H1 (cell line): ENCODE measurements around the gene FBLN2. TPM values are rescaled to one million over a fixed set of nuclear protein-coding genes. Genes with fewer than 3 reads are reported as not detected.

ENCODE experiments used
- CTCF ChIA-PET: fragments of 300-600 bp; sonication (Branson Sonifier 250); formaldehyde crosslinking; loops from one replicate; lab custom pipeline; 2021; ENCODE audit not compliant: partially characterized antibody; lab: Charles Lee
- POLR2A ChIA-PET: fragments of 300-600 bp; sonication (Branson Sonifier 250); formaldehyde crosslinking; loops from one replicate; lab custom pipeline; 2021; ENCODE audit warnings: inconsistent platforms; ENCODE audit not compliant: partially characterized antibody; lab: Charles Lee
- DNase-seq, 2 experiments: peaks; one replicate each; pipeline versions ENCODE4 v3.0.0 to v3.0.0-alpha.2; 2010 to 2022; ENCODE audit warnings: low spot score in 2 of 2, low read depth in 1 of 2, mixed read lengths in 1 of 2
- FAIRE-seq: peaks from 2 replicates; lab custom pipeline; 2011; peaks lifted over from hg19 to GRCh38; lab: Jason Lieb, UNC
- H2AFZ ChIP-seq: 2 replicates; pipeline ENCODE4 v1.8.1; 2012; ENCODE audit warnings: low read length, inconsistent platforms
- H2AK5ac ChIP-seq: 2 replicates; pipeline ENCODE4 v1.6.1; 2013; ENCODE audit warnings: low read depth, low read length
- H2BK120ac ChIP-seq: replicated peaks from 2 replicates; pipeline ENCODE3; 2013; ENCODE audit warnings: low read depth, low read length, inconsistent platforms
- H2BK12ac ChIP-seq: 2 replicates; pipeline ENCODE4 v1.6.1; 2013; ENCODE audit warnings: low read depth, low read length
- H2BK15ac ChIP-seq: 2 replicates; pipeline ENCODE4 v1.6.1; 2013; ENCODE audit warnings: low read length
- H2BK20ac ChIP-seq: 2 replicates; pipeline ENCODE4 v1.6.1; 2013; ENCODE audit warnings: low read length
- H2BK5ac ChIP-seq: 2 replicates; pipeline ENCODE4 v1.6.1; 2013; ENCODE audit warnings: low read depth, low read length
- H3K14ac ChIP-seq: 2 replicates; pipeline ENCODE4 v1.6.1; 2013; ENCODE audit warnings: inconsistent platforms; ENCODE audit not compliant: insufficient read length
- H3K18ac ChIP-seq: 2 replicates; pipeline ENCODE4 v1.6.1; 2013; ENCODE audit warnings: low read length; ENCODE audit errors: extremely low read depth
- H3K23ac ChIP-seq: 2 replicates; pipeline ENCODE4 v1.6.1; 2013; ENCODE audit warnings: inconsistent platforms; ENCODE audit not compliant: insufficient read length
- H3K23me2 ChIP-seq: 2 replicates; pipeline ENCODE4 v1.6.1; 2013; ENCODE audit warnings: low read depth, low read length
- H3K27ac ChIP-seq: 2 replicates; pipeline ENCODE4 v1.6.1; 2011; ENCODE audit warnings: low read depth, low read length, inconsistent platforms
- H3K27me3 ChIP-seq, 4 experiments: replicated peaks in 1 of 4; 1 replicate in 1 of 4; 2 replicates in 3 of 4; pipeline versions ENCODE4 v1.6.1 to v1.8.1; 2011 to 2013; ENCODE audit warnings: low read length in 3 of 4, mild to moderate bottlenecking in 3 of 4, inconsistent platforms in 2 of 4, mixed read lengths in 2 of 4, moderate library complexity in 1 of 4; ENCODE audit not compliant: control insufficient read depth in 3 of 4, insufficient read depth in 3 of 4; ENCODE audit errors: extremely low read depth in 1 of 4
- H3K36me3 ChIP-seq, 4 experiments: 2 replicates each; pipeline versions ENCODE4 v1.6.1 to v1.8.1; 2011 to 2013; ENCODE audit warnings: mild to moderate bottlenecking in 4 of 4, low read length in 3 of 4, moderate library complexity in 2 of 4, control low read depth in 1 of 4, inconsistent platforms in 1 of 4; ENCODE audit not compliant: insufficient read depth in 4 of 4, control insufficient read depth in 2 of 4
- H3K4ac ChIP-seq: replicated peaks from 2 replicates; pipeline ENCODE3; 2013; ENCODE audit warnings: low read length, low read depth, mixed read lengths, inconsistent platforms; ENCODE audit not compliant: insufficient read length
- H3K4me1 ChIP-seq, 4 experiments: replicated peaks in 1 of 4; 1 replicate in 1 of 4; 2 replicates in 3 of 4; pipeline versions ENCODE4 v1.6.1 to v1.8.1; 2011 to 2013; ENCODE audit warnings: low read length in 3 of 4, inconsistent platforms in 2 of 4, mixed read lengths in 1 of 4; ENCODE audit not compliant: insufficient read depth in 4 of 4, control insufficient read depth in 3 of 4
- H3K4me2 ChIP-seq, 2 experiments: 2 replicates each; pipeline versions ENCODE4 v1.6.1 to v1.8.1; 2011 to 2013; ENCODE audit warnings: low read depth in 2 of 2, low read length in 2 of 2, control low read depth in 1 of 2, inconsistent platforms in 1 of 2, mild to moderate bottlenecking in 1 of 2; ENCODE audit not compliant: insufficient read depth in 1 of 2
- H3K4me3 ChIP-seq, 4 experiments: fragments of 200-600, 300-600 bp in 1 of 4; sonication (generic), shearing (Covaris generic), sonication (Bioruptor Twin) in 1 of 4; 2 replicates each; pipeline versions ENCODE4 v1.5.1 to v1.8.1; 2011 to 2016; ENCODE audit warnings: low read length in 4 of 4, low read depth in 3 of 4, control low read depth in 2 of 4, inconsistent platforms in 2 of 4, mild to moderate bottlenecking in 2 of 4, mixed read lengths in 1 of 4, moderate library complexity in 1 of 4; ENCODE audit not compliant: insufficient read depth in 2 of 4; ENCODE audit errors: extremely low read depth in 1 of 4
- H3K56ac ChIP-seq: replicated peaks from 2 replicates; pipeline ENCODE3; 2013; ENCODE audit warnings: low read depth, mild to moderate bottlenecking, mixed read lengths, low read length, inconsistent platforms; ENCODE audit not compliant: insufficient read length
- H3K79me1 ChIP-seq: 2 replicates; pipeline ENCODE4 v1.6.1; 2013; ENCODE audit warnings: low read depth, low read length, control low read depth
- H3K79me2 ChIP-seq, 2 experiments: 2 replicates each; pipeline versions ENCODE4 v1.6.1 to v1.8.1; 2012 to 2013; ENCODE audit warnings: low read length in 2 of 2, mild to moderate bottlenecking in 2 of 2, inconsistent platforms in 1 of 2; ENCODE audit not compliant: insufficient read depth in 2 of 2, control insufficient read depth in 1 of 2
- H3K9ac ChIP-seq, 4 experiments: replicated peaks in 1 of 4; 1 replicate in 1 of 4; 2 replicates in 3 of 4; pipeline versions ENCODE4 v1.6.1 to v1.8.1; 2011 to 2013; ENCODE audit warnings: low read depth in 3 of 4, low read length in 3 of 4, control low read depth in 2 of 4, mild to moderate bottlenecking in 2 of 4, moderate library complexity in 2 of 4, inconsistent platforms in 1 of 4; ENCODE audit errors: extremely low read depth in 1 of 4
- H3K9me3 ChIP-seq, 2 experiments: 2 replicates each; pipeline versions ENCODE4 v1.6.1 to v1.8.1; 2012 to 2013; ENCODE audit warnings: mild to moderate bottlenecking in 2 of 2, moderate library complexity in 2 of 2, control low read depth in 1 of 2, inconsistent platforms in 1 of 2, low read depth in 1 of 2, low read length in 1 of 2, mixed read lengths in 1 of 2; ENCODE audit not compliant: insufficient read depth in 2 of 2
- H4K20me1 ChIP-seq, 2 experiments: replicated peaks in 1 of 2; 2 replicates each; pipeline versions ENCODE3 to v1.8.1; 2011 to 2013; ENCODE audit warnings: inconsistent platforms in 2 of 2, low read length in 2 of 2, mild to moderate bottlenecking in 1 of 2; ENCODE audit not compliant: insufficient read depth in 2 of 2, control insufficient read depth in 1 of 2
- H4K5ac ChIP-seq: 2 replicates; pipeline ENCODE4 v1.6.1; 2013; ENCODE audit warnings: low read length, low read depth, mixed read lengths, inconsistent platforms; ENCODE audit not compliant: insufficient read length
- H4K8ac ChIP-seq: 2 replicates; pipeline ENCODE4 v1.8.0; 2013; ENCODE audit warnings: mild to moderate bottlenecking, moderate library complexity, low read length, inconsistent platforms; ENCODE audit not compliant: insufficient read depth; ENCODE audit errors: extremely low read depth
- H4K91ac ChIP-seq: replicated peaks from 2 replicates; pipeline ENCODE3; 2013; ENCODE audit warnings: low read length, mixed read lengths, inconsistent platforms; ENCODE audit not compliant: insufficient read length
- ATF2 ChIP-seq: IDR thresholded peaks from 2 replicates; pipeline ENCODE4 v1.6.1; 2012; ENCODE audit warnings: low read length, inconsistent platforms
- CTCF ChIP-seq, 3 experiments: IDR thresholded peaks; 1 replicate in 2 of 3; 2 replicates in 1 of 3; pipeline versions ENCODE4 v1.5.1 to v1.6.1; 2011; ENCODE audit warnings: low read length in 3 of 3, mild to moderate bottlenecking in 3 of 3, inconsistent platforms in 2 of 3, low read depth in 1 of 3, moderate library complexity in 1 of 3; ENCODE audit not compliant: insufficient read depth in 1 of 3; ENCODE audit errors: control extremely low read depth in 1 of 3
- E2F6 ChIP-seq: IDR thresholded peaks from 2 replicates; pipeline ENCODE4 v1.6.1; 2012; ENCODE audit warnings: inconsistent platforms
- GTF2F1 ChIP-seq: IDR thresholded peaks from 2 replicates; pipeline ENCODE4 v1.6.1; 2012; ENCODE audit warnings: low read depth, low read length, improper control_type of control experiment, borderline replicate concordance
- RBBP5 ChIP-seq: IDR thresholded peaks from 2 replicates; pipeline ENCODE4 v1.7.1; 2012; ENCODE audit warnings: low read depth, mild to moderate bottlenecking, inconsistent platforms, low read length, moderate library complexity, borderline replicate concordance
- SIX5 ChIP-seq: IDR thresholded peaks from 2 replicates; pipeline ENCODE4 v1.6.1; 2011; ENCODE audit warnings: mild to moderate bottlenecking, low read depth, low read length
- SRF ChIP-seq: IDR thresholded peaks from 2 replicates; pipeline ENCODE4 v1.6.1; 2011; ENCODE audit warnings: mild to moderate bottlenecking, low read depth, low read length, moderate library complexity
- TBP ChIP-seq: IDR thresholded peaks from 2 replicates; pipeline ENCODE4 v1.6.1; 2011; ENCODE audit warnings: low read depth, low read length, improper control_type of control experiment
- WGBS, 2 experiments: shearing (Covaris generic) in 1 of 2; methylation state at CpG; one replicate each; pipeline versions ENCODE4 v1.1.6 to v1.1.7; 2013 to 2015; ENCODE audit warnings: low lambda C conversion rate in 2 of 2, mixed read lengths in 2 of 2, inconsistent platforms in 1 of 2, low coverage in 1 of 2, missing lambda C conversion rate in 1 of 2; ENCODE audit not compliant: insufficient replicate concordance in 2 of 2, insufficient coverage in 1 of 2, insufficient read length in 1 of 2; ENCODE audit errors: extremely low coverage in 1 of 2, missing lambda C conversion rate in 1 of 2; 5-methylcytosine and 5-hydroxymethylcytosine counted together
- polyA plus RNA-seq, 7 experiments: library from polyadenylated mRNA; depleted of rRNA in 3 of 7; stranded (reverse) in 5 of 7; unstranded in 2 of 7; fragments of >200 nt in 5 of 7; fragments of 200-250 nt in 2 of 7; gene quantifications; 1 replicate in 5 of 7; 2 replicates in 1 of 7; 4 replicates in 1 of 7; pipeline versions ENCODE4 v1.2.1 to v1.2.3, GENCODE V29; 2011 to 2013; ENCODE audit warnings: missing spikeins in 2 of 7, mixed read lengths in 2 of 7
- total RNA-seq: library from RNA; stranded (reverse); fragmentation: NEBNext Ultra II Directional; extraction: Animal tissue kit (Norgen Biotek cat#: 25700); gene quantifications from 2 replicates; pipeline ENCODE4 v1.2.1, GENCODE V29; 2021

The FBLN2 gene
- total and polyA plus RNA-seq, 2 of the 8 experiments (the other 6 are each of a cell fraction or from before 2014, with no cell fraction given) = 17.4 to 24.2 TPM

GRCh38 chr3:13546667-13547171, 2.2 kb upstream of the FBLN2 start:
- Histone ChIP-seq H3K9ac (no peak overlapping the region), H3K14ac (no peak overlapping the region), H3K4me1 (peaks cover 0 to 30% (median 10%) of the 10 kb centered on the region in 4 experiments; a peak in 6 of 7 replicates), H4K8ac (no peak overlapping the region), H2BK5ac (no peak overlapping the region), H2BK15ac (no peak overlapping the region), H3K27me3 (peaks cover 0 to 22% (median 18%) of the 10 kb centered on the region in 4 experiments; a peak in 6 of 7 replicates), H2AFZ (no peak overlapping the region), H3K79me1 (no peaks in the 10 kb centered on the region), H2BK12ac (no peak overlapping the region), H3K9me3 (no peaks in the 10 kb centered on the region), H3K18ac (no peak overlapping the region), H3K79me2 (no peaks in the 10 kb centered on the region), H3K23me2 (peaks cover 2% of the 10 kb centered on the region; the same call in 1 of the 2 replicates), H3K27ac (no peak overlapping the region), H4K5ac (no peak overlapping the region), H3K36me3 (no peaks in the 10 kb centered on the region), H2BK20ac (no peak overlapping the region), H3K23ac (no peak overlapping the region), H3K56ac (no peak overlapping the region), H4K20me1 (peaks cover 0 to 2% of the 10 kb centered on the region in 2 experiments), H3K4me2 (no peak overlapping the region), H3K4ac (no peak overlapping the region), H3K4me3 (no peak overlapping the region), H2BK120ac (no peak overlapping the region), H4K91ac (no peak overlapping the region), H2AK5ac (no peak overlapping the region)
- POLR2A ChIA-PET = interaction anchor here (0.7 kb wide), 1 partner anchor 236 kb away, joined by 3 read pairs; no protein-coding TSS in a partner anchor
- FAIRE-seq (no peak), DNase-seq (no peak)
- 84% methylated on average over 9 of the region's 9 CpGs; no CpG with 5 or more reads in 1 of the 2 experiments for WGBS, 2 experiments
- CTCF ChIA-PET = interaction anchor here (0.6 to 51.2 kb wide), 9 partner anchors 8 to 94 kb away, joined by 3 to 856 read pairs (median 6); no protein-coding TSS in a partner anchor
- TF ChIP-seq E2F6 = no peak
- TF ChIP-seq CTCF (IDR thresholded peaks at IDR 0.05; ENCODE audit: control extremely low read depth in 1 of 3, insufficient read depth in 1 of 3, low read depth in 1 of 3, low read length in 3 of 3) = no peak
- no peak for TF ChIP-seq TBP
- TF ChIP-seq RBBP5 = no peak
- TF ChIP-seq ATF2 = no peak
- TF ChIP-seq SRF = no peak
- TF ChIP-seq GTF2F1 = no peak
- no peak for TF ChIP-seq SIX5
